ENCODE data around the gene ISG20. TPM values are rescaled to one million over a fixed set of nuclear protein-coding genes. Genes with fewer than 3 reads are reported as not detected.

ISG20 gene
- total RNA-seq, 1 experiment from 2014 or later: 12.5 TPM

- in situ Hi-C loops (cut with HindIII; ENCODE audit: low sequenced_read_pairs): no loop called here
Measured at GRCh38 chr15:88664151-88664778, 25.4 kb downstream of the ISG20 start.

GRCh38 chr15:88674661-88675060, 35.8 kb downstream of the ISG20 start:
- DNase-seq (ENCODE audit: low spot score): no peak
- in situ Hi-C loops (cut with HindIII; ENCODE audit: low sequenced_read_pairs): no loop called here

More at GRCh38 chr15:88664151-88664778, 25.4 kb downstream of the ISG20 start:
- DNase-seq (ENCODE audit: low spot score): peak; percentile 66

GRCh38 chr15:88678755-88679154, 39.9 kb downstream of the ISG20 start:
- in situ Hi-C loops (cut with HindIII; ENCODE audit: low sequenced_read_pairs): no loop called here
- DNase-seq (ENCODE audit: low spot score): no peak

DNA sequence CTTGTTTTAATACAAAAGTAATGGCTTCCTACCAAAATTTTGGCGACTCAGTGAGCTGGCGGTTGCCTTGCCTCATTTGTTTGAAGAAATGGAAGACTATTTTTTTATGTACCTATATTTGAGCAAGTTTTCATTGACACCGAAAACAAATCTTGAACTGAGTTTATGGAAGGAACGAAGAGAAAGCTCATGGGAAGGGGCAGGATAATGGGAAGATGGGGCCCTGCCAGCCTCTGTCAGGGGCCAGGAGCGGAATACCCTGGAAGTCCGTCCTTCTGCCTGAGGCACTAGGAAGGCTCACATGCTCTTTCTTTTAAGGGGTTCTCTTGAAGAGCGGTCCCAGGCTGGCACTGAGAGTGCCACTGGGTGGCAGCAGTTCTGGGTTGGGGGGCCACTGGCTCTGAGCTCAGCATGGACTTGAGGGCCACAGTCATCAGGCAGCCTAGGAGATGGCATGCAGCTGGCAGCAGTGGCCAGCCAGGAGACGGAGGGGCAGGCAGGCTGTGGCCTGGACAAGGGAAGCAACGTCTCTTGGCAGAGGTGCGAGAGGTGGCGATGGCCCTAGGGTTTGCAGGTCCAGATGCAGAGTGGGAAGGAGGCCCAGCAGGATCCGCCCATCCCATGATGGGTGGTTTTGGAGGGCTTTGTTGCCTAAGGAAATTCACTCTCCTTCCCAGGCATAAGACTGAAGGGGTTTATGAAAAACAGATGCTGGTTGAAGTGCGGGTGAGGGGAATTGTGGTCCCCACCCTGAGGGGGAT, 41.6 kb downstream of the ISG20 start:
- no peak for DNase-seq (ENCODE audit: low spot score)
- in situ Hi-C loops (cut with HindIII; ENCODE audit: low sequenced_read_pairs): no loop called here

GRCh38 chr15:88681610-88682221, 42.9 kb downstream of the ISG20 start:
- in situ Hi-C loops (cut with HindIII; ENCODE audit: low sequenced_read_pairs): no loop called here
- no peak for DNase-seq (ENCODE audit: low spot score)

DNA sequence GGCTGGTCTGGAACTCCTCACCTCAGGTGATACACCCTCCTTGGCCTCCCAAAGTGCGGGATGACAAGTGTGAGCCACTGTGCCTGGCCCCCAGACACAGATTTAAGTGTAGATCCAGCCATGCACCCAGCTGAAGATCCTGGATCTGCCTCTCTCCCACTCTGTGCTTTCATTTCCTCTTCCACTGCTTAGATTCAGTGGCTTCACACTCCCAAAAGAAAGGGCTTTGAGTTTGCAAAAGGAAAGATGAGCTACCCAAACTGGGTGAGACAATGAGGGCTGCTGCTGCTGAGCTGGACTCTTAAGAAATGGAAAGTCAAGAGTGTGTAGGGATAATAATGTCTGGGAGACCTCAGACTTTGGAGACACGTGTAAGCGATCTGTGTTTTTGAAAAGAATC, 45.5 kb downstream of the ISG20 start:
- in situ Hi-C loops (cut with HindIII; ENCODE audit: low sequenced_read_pairs): no loop called here
- DNase-seq (ENCODE audit: low spot score): no peak

DNA sequence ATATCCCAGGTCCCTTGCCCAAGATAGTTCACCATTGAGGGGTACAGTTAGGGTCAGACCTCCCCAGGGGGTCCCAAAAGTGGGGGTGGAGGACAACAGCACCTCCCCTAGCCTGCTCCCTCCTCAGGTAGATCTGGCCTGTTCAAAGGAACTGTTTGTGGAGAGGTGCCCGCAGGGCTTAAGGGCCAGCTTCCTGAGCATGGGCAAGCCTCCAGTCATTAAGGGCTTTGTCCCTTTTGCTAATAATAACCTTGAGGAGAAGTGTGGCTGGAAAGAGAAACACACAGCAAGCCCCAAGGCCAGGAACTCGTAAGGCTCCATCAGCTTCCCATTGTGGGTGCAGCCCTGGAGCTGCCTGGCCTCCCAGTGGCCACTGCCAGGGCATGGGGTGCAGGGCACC, 47.4 kb downstream of the ISG20 start:
- DNase-seq (ENCODE audit: low spot score): no peak
- in situ Hi-C loops (cut with HindIII; ENCODE audit: low sequenced_read_pairs): no loop called here

DNA sequence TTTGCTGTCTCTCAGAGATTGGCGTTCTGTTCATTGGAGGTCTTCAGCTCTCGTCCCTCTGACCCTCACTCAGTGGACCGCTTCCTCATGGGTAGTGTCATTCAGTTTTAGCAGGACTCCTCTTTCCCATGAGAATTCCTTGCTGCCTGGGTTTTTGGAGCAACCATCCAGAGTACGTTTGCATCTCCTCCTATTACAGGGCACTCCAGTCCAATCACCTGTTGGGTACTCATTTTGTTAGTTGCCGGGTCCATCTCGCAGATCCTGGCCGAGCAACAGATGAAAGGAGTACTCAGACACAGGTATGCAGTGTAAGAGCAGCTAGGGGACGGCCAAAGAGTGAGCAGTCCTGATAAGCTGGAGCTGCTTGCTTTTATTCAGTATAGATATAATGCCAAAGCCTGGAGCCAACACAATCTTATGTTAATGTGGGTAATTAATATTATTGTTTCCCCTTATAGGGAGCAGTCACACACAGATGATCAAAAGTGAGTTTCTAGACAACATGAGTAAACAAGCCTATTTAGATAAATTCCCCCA, 49.6 kb downstream of the ISG20 start:
- in situ Hi-C loops (cut with HindIII; ENCODE audit: low sequenced_read_pairs): no loop called here

GRCh38 chr15:88690331-88690730, 51.5 kb downstream of the ISG20 start:
- no peak for DNase-seq (ENCODE audit: low spot score)
- in situ Hi-C loops (cut with HindIII; ENCODE audit: low sequenced_read_pairs): no loop called here

More for the DNA sequence above, 49.6 kb downstream of the ISG20 start:
- DNase-seq (ENCODE audit: low spot score): no peak

- in situ Hi-C loops (cut with HindIII; ENCODE audit: low sequenced_read_pairs): no loop called here
- DNase-seq (ENCODE audit: low spot score): no peak
Measured at GRCh38 chr15:88693191-88693590, 54.4 kb downstream of the ISG20 start.

DNA sequence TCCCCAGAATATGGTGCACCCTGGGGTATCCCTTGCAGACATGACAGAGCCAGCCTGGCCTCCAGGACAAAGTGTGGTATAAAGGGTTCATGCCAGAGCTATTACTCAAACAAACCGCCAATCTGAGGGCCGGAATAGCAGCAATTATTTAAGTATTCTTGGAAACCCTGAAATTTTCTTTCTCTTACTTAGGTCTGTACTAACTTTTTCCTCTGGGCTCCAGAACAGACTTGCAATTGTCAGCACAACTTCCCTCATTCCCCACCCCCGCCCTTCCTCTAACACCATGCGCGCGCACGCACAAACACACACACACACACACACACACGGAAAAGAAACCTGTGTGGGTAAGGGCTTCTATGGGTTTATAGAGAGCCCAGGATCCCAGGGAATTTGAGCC, 56.3 kb downstream of the ISG20 start:
- in situ Hi-C loops (cut with HindIII; ENCODE audit: low sequenced_read_pairs): no loop called here
- no peak for DNase-seq (ENCODE audit: low spot score)

GRCh38 chr15:88695691-88696251, 57.0 kb downstream of the ISG20 start:
- no peak for DNase-seq (ENCODE audit: low spot score)
- in situ Hi-C loops (cut with HindIII; ENCODE audit: low sequenced_read_pairs): no loop called here

GRCh38 chr15:88696254-88696653, 57.4 kb downstream of the ISG20 start:
- DNase-seq (ENCODE audit: low spot score): no peak
- in situ Hi-C loops (cut with HindIII; ENCODE audit: low sequenced_read_pairs): no loop called here

DNA sequence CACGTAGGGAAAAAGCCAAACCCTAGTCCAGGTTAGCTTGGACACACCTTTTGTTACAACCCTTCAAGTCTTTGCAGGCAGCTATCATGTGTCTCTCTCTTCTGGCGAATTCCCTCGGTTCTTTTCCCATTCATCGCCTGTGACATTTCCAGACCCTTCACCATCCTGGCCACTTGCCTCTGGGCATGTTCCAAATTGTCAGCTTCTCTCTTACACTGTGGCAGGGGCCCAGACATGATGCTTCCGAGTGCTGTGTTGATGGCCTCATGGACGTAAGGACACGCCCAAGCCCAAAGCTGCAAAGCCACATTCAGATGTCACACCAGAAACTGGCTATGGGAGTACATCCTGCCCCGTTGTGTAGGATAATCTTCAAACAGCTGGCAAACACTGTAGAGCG, 58.5 kb downstream of the ISG20 start:
- in situ Hi-C loops (cut with HindIII; ENCODE audit: low sequenced_read_pairs): no loop called here
- DNase-seq (ENCODE audit: low spot score): no peak

GRCh38 chr15:88699861-88700260, 61.0 kb downstream of the ISG20 start:
- in situ Hi-C loops (cut with HindIII; ENCODE audit: low sequenced_read_pairs): no loop called here
- no peak for DNase-seq (ENCODE audit: low spot score)

DNA sequence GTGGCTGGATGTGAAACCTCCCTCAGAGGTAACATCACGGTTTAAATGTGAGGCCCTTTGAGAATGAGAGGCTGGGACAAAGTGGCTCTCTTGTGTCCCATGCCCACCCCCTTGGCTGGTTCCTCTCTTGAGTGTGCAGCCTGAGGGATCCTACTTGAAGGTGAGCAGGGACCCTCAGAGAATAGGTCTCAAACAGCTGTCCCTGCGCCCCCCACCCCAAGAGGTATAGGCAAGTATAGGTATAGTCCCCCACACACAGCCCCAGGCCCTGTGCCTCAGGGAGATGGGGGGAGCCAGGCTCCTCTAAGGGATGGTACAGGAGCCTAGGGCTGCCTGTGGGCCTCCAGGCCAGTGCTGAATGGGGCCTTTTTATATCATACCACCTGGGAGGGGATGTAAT, 61.9 kb downstream of the ISG20 start:
- DNase-seq (ENCODE audit: low spot score): no peak
- in situ Hi-C loops (cut with HindIII; ENCODE audit: low sequenced_read_pairs): no loop called here

DNA sequence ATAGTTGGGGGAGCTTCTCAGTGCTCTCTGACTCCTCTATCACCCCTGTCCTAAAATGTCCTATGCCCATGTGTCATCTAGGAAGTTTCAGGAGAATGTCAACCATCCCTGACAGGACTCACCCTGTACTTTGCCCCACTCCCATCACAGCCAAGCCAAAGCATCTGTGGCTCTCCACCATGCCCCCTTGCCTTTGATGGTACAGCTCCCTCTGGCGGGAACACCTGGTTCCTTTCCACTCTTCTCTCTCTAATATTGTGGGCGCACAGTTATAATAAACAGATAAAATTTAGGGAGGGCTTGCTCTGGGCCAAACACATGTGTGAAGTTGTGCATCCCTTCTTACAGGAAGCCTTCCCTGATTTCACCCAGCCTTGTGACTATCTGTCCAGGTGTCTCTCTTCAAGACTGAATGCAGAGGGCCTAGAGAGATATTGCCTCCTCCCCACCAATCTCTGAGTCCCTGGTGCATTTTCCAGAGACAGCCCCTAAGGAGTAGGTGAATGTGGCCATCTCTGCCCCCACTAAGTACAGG, 62.8 kb downstream of the ISG20 start:
- in situ Hi-C loops (cut with HindIII; ENCODE audit: low sequenced_read_pairs): no loop called here
- DNase-seq (ENCODE audit: low spot score): no peak

DNA sequence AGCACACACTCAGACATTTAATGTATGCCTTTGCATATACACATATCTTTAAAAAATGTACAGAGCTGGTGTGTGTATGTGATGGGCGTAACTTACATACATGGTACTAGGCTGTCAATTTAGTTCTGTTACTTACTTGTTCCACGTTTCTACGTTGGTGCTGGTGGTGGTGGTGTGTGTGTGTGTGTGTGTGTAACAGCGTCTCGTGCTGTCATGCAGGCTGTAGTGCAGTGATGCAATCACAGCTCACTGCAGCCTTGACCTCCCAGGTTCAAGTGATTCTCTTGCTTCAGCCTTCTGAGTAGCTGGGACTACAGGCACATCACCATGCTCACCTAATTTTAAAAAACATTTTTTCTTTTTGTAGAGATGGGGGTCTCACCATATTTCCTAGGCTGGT, 64.2 kb downstream of the ISG20 start:
- in situ Hi-C loops (cut with HindIII; ENCODE audit: low sequenced_read_pairs): no loop called here
- no peak for DNase-seq (ENCODE audit: low spot score)

- no peak for DNase-seq (ENCODE audit: low spot score)
- in situ Hi-C loops (cut with HindIII; ENCODE audit: low sequenced_read_pairs): no loop called here
Measured at GRCh38 chr15:88703533-88703932, 64.7 kb downstream of the ISG20 start.
